ENCODE results near the gene KIRREL3.

DNA sequence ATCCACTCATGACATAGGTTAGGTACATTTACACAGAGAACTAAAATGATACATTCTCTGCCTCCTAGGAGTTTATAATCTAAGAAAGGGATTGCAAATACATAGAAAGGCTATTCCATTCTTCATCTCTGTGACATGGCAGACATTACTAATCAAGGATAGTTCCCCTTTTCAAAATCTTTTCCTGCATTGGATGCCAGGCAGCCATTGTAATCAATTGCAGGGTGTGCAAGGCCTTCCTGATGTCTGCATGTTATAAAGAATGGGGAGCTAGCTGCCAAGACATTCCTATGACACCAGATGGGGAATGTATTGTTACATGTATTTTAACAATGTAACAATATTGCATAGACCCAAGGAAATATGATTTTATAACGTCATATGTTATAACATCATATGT is 82.0 kb downstream of the KIRREL3 start:
- TF ChIP-seq, protein P1, sequence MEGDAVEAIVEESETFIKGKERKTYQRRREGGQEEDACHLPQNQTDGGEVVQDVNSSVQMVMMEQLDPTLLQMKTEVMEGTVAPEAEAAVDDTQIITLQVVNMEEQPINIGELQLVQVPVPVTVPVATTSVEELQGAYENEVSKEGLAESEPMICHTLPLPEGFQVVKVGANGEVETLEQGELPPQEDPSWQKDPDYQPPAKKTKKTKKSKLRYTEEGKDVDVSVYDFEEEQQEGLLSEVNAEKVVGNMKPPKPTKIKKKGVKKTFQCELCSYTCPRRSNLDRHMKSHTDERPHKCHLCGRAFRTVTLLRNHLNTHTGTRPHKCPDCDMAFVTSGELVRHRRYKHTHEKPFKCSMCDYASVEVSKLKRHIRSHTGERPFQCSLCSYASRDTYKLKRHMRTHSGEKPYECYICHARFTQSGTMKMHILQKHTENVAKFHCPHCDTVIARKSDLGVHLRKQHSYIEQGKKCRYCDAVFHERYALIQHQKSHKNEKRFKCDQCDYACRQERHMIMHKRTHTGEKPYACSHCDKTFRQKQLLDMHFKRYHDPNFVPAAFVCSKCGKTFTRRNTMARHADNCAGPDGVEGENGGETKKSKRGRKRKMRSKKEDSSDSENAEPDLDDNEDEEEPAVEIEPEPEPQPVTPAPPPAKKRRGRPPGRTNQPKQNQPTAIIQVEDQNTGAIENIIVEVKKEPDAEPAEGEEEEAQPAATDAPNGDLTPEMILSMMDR (IDR thresholded peaks at IDR 0.05; ENCODE audit: insufficient read depth, low read length, poor library complexity, severe bottlenecking), result no peak
- no peak for TF ChIP-seq EZH2phosphoT487 (conservative IDR thresholded peaks at IDR 0.05; ENCODE audit: low read length)

Data from SU-DHL-6 (cell line).